K562 (cell line): ENCODE data around the gene ADAM33. TPM values are rescaled to one million over a fixed set of nuclear protein-coding genes. Genes with fewer than 3 reads are reported as not detected.

ENCODE experiments used
- ATAC-seq: fragments of 200-7000 bp; cut with Tn5 transposase; 3 replicates; pipeline ENCODE4 v1.9.1; 2020; ENCODE audit warnings: moderate library complexity
- BruUV-seq: library from RNA; stranded (reverse); fragments of 400-500 nt; replicated peaks from 2 replicates; lab custom pipeline; 2021; lab: Mats Ljungman, UMichigan
- CTCF ChIA-PET: fragments of 300-600 bp; formaldehyde crosslinking; extraction: SDS; loops from one replicate; lab custom pipeline; 2021; ENCODE audit warnings: low intra/inter-chr PET ratio; lab: Yijun Ruan, JAX
- POLR2A ChIA-PET: fragments of 300-600, 350-650 bp; sonication (Branson Sonifier 250); formaldehyde crosslinking; extraction: SDS; loops from one replicate; lab custom pipeline; 2021; ENCODE audit warnings: antibody characterized with exemption, inconsistent platforms; lab: Yijun Ruan, JAX
- DNase-seq, 4 experiments: peaks; one replicate each; pipeline versions ENCODE4 v3.0.0 to v3.0.0-alpha.2; 2011 to 2018; ENCODE audit warnings: low spot score in 3 of 4, mixed read lengths in 3 of 4; ENCODE audit errors: extremely low read depth in 1 of 4
- FAIRE-seq: peaks from 2 replicates; lab custom pipeline; 2011; peaks lifted over from hg19 to GRCh38; lab: Jason Lieb, UNC
- H2AFZ ChIP-seq: 2 replicates; pipeline ENCODE4 v1.6.0; 2011; ENCODE audit warnings: low read depth, low read length, control low read depth, inconsistent platforms
- H3K27ac ChIP-seq: fragments of 200-600 bp; 3 replicates; pipeline ENCODE4 v1.8.0; 2011; ENCODE audit warnings: low read depth, mild to moderate bottlenecking, control low read depth, inconsistent platforms, low read length, moderate library complexity, mixed read lengths; ENCODE audit errors: extremely low read depth
- H3K27me3 ChIP-seq, 2 experiments: fragments of 300-600 bp in 1 of 2; 2 replicates in 1 of 2; 3 replicates in 1 of 2; pipeline versions ENCODE4 v1.6.0 to v1.8.0; 2011; ENCODE audit warnings: inconsistent platforms in 2 of 2, low read length in 2 of 2, mild to moderate bottlenecking in 1 of 2, mixed read lengths in 1 of 2, moderate library complexity in 1 of 2; ENCODE audit not compliant: control insufficient read depth in 2 of 2, insufficient read depth in 2 of 2
- H3K36me3 ChIP-seq: fragments of 300-600 bp; 3 replicates; pipeline ENCODE4 v1.8.0; 2011; ENCODE audit warnings: mild to moderate bottlenecking, low read length, inconsistent platforms; ENCODE audit not compliant: control insufficient read depth, insufficient read depth
- H3K4me1 ChIP-seq, 2 experiments: fragments of 200-600 bp in 1 of 2; replicated peaks in 1 of 2; 2 replicates in 1 of 2; 3 replicates in 1 of 2; pipeline versions ENCODE4 v1.5.1 to v1.8.0; 2011; ENCODE audit warnings: inconsistent platforms in 2 of 2, low read length in 2 of 2, mild to moderate bottlenecking in 1 of 2, mixed read lengths in 1 of 2, moderate library complexity in 1 of 2; ENCODE audit not compliant: control insufficient read depth in 2 of 2, insufficient read depth in 2 of 2
- H3K4me2 ChIP-seq: 2 replicates; pipeline ENCODE4 v1.6.1; 2011; ENCODE audit warnings: low read length, control low read depth, inconsistent platforms, mixed read lengths; ENCODE audit not compliant: insufficient read depth
- H3K4me3 ChIP-seq: fragments of 200-600 bp; sonication (generic), shearing (Covaris generic); 2 replicates; pipeline ENCODE4 v1.5.1; 2016; ENCODE audit warnings: control low read depth, inconsistent platforms
- H3K79me2 ChIP-seq: fragments of 200-600 bp; 3 replicates; pipeline ENCODE4 v1.8.0; 2011; ENCODE audit warnings: low read length, inconsistent platforms; ENCODE audit not compliant: control insufficient read depth, insufficient read depth
- H3K9ac ChIP-seq, 2 experiments: 2 replicates each; pipeline versions ENCODE4 v1.6.0 to v1.6.1; 2011; ENCODE audit warnings: low read depth in 2 of 2, low read length in 2 of 2, control low read depth in 1 of 2, inconsistent platforms in 1 of 2, mild to moderate bottlenecking in 1 of 2, mixed read lengths in 1 of 2; ENCODE audit not compliant: insufficient read depth in 1 of 2
- H3K9me1 ChIP-seq: one replicate; pipeline ENCODE4 v1.6.0; 2011; ENCODE audit warnings: inconsistent platforms, mild to moderate bottlenecking, low read length, moderate library complexity; ENCODE audit not compliant: control insufficient read depth, insufficient read depth
- H3K9me3 ChIP-seq: replicated peaks from 2 replicates; pipeline ENCODE4 v1.5.1; 2011; ENCODE audit warnings: low read depth, low read length, inconsistent platforms; ENCODE audit not compliant: control insufficient read depth, insufficient read depth
- H4K20me1 ChIP-seq: replicated peaks from 2 replicates; pipeline ENCODE4 v1.6.1; 2011; ENCODE audit warnings: low read length, inconsistent platforms, mixed read lengths; ENCODE audit not compliant: control insufficient read depth, insufficient read depth
- ATF1 ChIP-seq, 2 experiments: fragments of 450-650 bp in 1 of 2; IDR thresholded peaks; 2 replicates each; pipeline ENCODE4 v1.6.1; 2016; ENCODE audit warnings: missing compliant biosample characterization in 1 of 2, missing genetic modification characterization in 1 of 2
- CHD1 ChIP-seq: fragments of 200-600 bp; sonication (generic); IDR thresholded peaks from one replicate; pipeline ENCODE4 v1.6.1; 2012; ENCODE audit warnings: mild to moderate bottlenecking, moderate library complexity, low read length, inconsistent platforms
- KDM2B ChIP-seq: fragments of 250-450 bp; sonication (Bioruptor Pico); IDR thresholded peaks from 2 replicates; pipeline ENCODE4 v1.8.0; 2021; ENCODE audit warnings: mild to moderate bottlenecking, moderate library complexity
- KDM4B ChIP-seq, 2 experiments: fragments of 450-650 bp in 1 of 2; sonication (generic) in 1 of 2; IDR thresholded peaks; 2 replicates each; pipeline ENCODE4 v1.6.1; 2016 to 2017; ENCODE audit warnings: borderline replicate concordance in 2 of 2, antibody characterized with exemption in 1 of 2, low read depth in 1 of 2, mild to moderate bottlenecking in 1 of 2
- MCM7 ChIP-seq, 2 experiments: fragments of 450-650 bp; IDR thresholded peaks; 2 replicates each; pipeline ENCODE4 v1.6.1; 2016 to 2018
- NCOA4 ChIP-seq: fragments of 450-650 bp; IDR thresholded peaks from 2 replicates; pipeline ENCODE4 v1.6.1; 2018; ENCODE audit warnings: mild to moderate bottlenecking; ENCODE audit not compliant: partially characterized antibody
- POLR2H ChIP-seq: IDR thresholded peaks from 2 replicates; pipeline ENCODE4 v1.6.1; 2016; ENCODE audit warnings: missing genetic modification characterization, low read depth, mild to moderate bottlenecking, control low read depth, missing compliant biosample characterization, moderate library complexity
- RB1 ChIP-seq: fragments of 450-650 bp; IDR thresholded peaks from 2 replicates; pipeline ENCODE4 v1.6.1; 2017; ENCODE audit warnings: low read depth, mild to moderate bottlenecking
- SPI1 ChIP-seq: IDR thresholded peaks from 2 replicates; pipeline ENCODE4 v1.6.1; 2011; ENCODE audit warnings: low read depth, low read length, control low read depth, borderline replicate concordance
- SRSF3 ChIP-seq: fragments of 200-400 bp; formaldehyde crosslinking; IDR thresholded peaks from 2 replicates; pipeline ENCODE4 v1.6.1; 2016; ENCODE audit warnings: mild to moderate bottlenecking, low read length, moderate library complexity; ENCODE audit not compliant: insufficient read depth
- UBTF ChIP-seq, 2 experiments: IDR thresholded peaks; 2 replicates each; pipeline ENCODE4 v1.6.1; 2012; ENCODE audit warnings: improper control_type of control experiment in 2 of 2, low read depth in 2 of 2, low read length in 2 of 2, borderline replicate concordance in 1 of 2
- ZBTB34 ChIP-seq: fragments of 250-450 bp; sonication (Bioruptor Pico); IDR thresholded peaks from 2 replicates; pipeline ENCODE4 v1.8.0; 2021; ENCODE audit warnings: mild to moderate bottlenecking, moderate library complexity
- ZNF282 ChIP-seq: sonication (generic); formaldehyde crosslinking; IDR thresholded peaks from 2 replicates; pipeline ENCODE4 v1.8.1; 2023; ENCODE audit warnings: missing genetic modification reagents
- WGBS: fragments of 100-300 bp; shearing (Covaris generic); methylation state at CpG from one replicate; pipeline ENCODE4 v1.1.6; 2016; ENCODE audit warnings: low coverage, mixed read lengths; ENCODE audit not compliant: insufficient coverage; ENCODE audit errors: missing lambda C conversion rate; 5-methylcytosine and 5-hydroxymethylcytosine counted together
- in situ Hi-C: fragments of 300-500 bp; cut with MboI; formaldehyde crosslinking; loops from 4 replicates; pipeline ENCODE4 v1.15.0; 2018; ENCODE audit warnings: inconsistent platforms, mixed read lengths
- intact Hi-C: fragments of 100-400 bp; cut with micrococcal nuclease; formaldehyde crosslinking; loops from 2 replicates; pipeline ENCODE4 v1.14.2; 2022
- polyA plus RNA-seq, 8 experiments: library from polyadenylated mRNA; depleted of rRNA in 4 of 8; stranded (reverse) in 5 of 8; unstranded in 3 of 8; fragments of >200 nt; fragmentation: Nextera tagmentation in 2 of 8; fragmentation: Illumina TruSeq in 1 of 8; extraction: Ambion mirVana in 2 of 8; extraction: Trizol in 1 of 8; gene quantifications; 2 replicates each; pipeline versions ENCODE4 v1.2.1 to v1.2.3, GENCODE V29; 2011 to 2014; ENCODE audit warnings: inconsistent platforms in 1 of 8, missing spikeins in 1 of 8
- total RNA-seq, 7 experiments: library from RNA; depleted of rRNA in 6 of 7; stranded (reverse); fragments of >200 nt in 6 of 7; fragmentation: Illumina TruSeq in 2 of 7; extraction: Trizol in 2 of 7; gene quantifications; 2 replicates each; pipeline versions ENCODE4 v1.2.1 to v1.2.3, GENCODE V29; 2011 to 2021; ENCODE audit warnings: low replicate concordance in 1 of 7

The ADAM33 gene
- total and polyA plus RNA-seq, 9 of the 15 experiments (the other 6 are each of a cell fraction or from before 2014, with no cell fraction given) = not detected

DNA sequence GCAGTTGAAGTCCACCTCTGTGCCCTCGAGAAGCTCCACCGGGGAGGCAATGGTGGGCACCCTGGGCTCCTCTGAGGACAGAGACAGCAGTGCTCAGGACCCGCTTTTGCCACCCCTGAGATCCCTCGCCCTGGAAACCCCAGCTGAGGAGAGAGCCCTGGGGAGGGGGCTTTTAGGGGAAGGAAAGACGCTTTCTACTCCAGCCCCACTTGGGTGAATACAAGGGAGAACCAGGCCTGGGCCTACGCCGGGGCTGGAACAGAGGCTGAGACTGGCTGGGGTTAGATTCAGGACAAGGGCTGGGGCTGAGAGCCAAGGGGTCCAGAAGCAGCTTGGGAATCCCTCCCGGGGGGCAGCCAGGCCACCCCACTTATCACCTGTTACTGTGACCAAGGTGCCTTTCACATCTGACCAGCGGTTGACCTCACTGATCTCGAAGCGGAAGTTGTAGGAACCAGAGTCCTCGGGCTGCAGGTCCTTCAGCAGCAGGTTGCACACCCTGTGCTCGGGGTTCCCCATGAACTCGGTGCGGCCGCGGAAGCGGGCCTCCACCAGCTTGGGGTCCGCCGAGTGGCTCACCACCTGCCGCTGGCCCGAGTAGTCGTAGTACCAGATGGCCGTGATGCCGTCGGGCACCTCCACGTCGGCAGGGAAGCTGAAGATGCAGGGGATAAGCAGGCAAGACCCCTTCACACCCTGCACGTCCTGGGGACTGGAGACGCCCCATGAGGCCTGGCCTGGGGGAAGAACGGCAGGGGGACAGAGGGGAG lies 24.3 kb upstream of the ADAM33 start:
- no peak for ATAC-seq

More for the DNA sequence above, 24.3 kb upstream of the ADAM33 start:
- no peak for TF ChIP-seq ATF1 (CRISPR knock-in tag; IDR thresholded peaks at IDR 0.05)
- TF ChIP-seq ATF1 (tag; IDR thresholded peaks at IDR 0.05) = no peak
- TF ChIP-seq POLR2H (tag) = no peak
- TF ChIP-seq MCM7 (IDR thresholded peaks at IDR 0.05) = no peak
- no peak for TF ChIP-seq KDM2B (CRISPR knock-in tag)
- no peak for TF ChIP-seq UBTF (IDR thresholded peaks at IDR 0.05; ENCODE audit: borderline replicate concordance in 1 of 2, low read depth in 2 of 2, low read length in 2 of 2)
- TF ChIP-seq ZBTB34 (CRISPR knock-in tag) = no peak
- no peak for TF ChIP-seq SRSF3
- no peak for TF ChIP-seq CHD1
- no peak for TF ChIP-seq NCOA4
- no peak for TF ChIP-seq RB1
- TF ChIP-seq SPI1 = no peak
- no peak for TF ChIP-seq ZNF282 (CRISPR knock-in tag)
- no peak for TF ChIP-seq KDM4B (IDR thresholded peaks at IDR 0.05; ENCODE audit: borderline replicate concordance in 2 of 2, low read depth in 1 of 2)
- Histone ChIP-seq H2AFZ (no peak overlapping the region), H3K36me3 (no peaks in the 10 kb centered on the region), H3K9me3 (no peaks in the 10 kb centered on the region), H3K4me3 (no peak overlapping the region), H3K4me2 (no peak overlapping the region), H3K9ac (no peak overlapping the region; a peak in 1 of 4 replicates), H3K9me1 (no peaks in the 10 kb centered on the region), H4K20me1 (no peaks in the 10 kb centered on the region), H3K4me1 (peaks cover 0 to 22% of the 10 kb centered on the region in 2 experiments; a peak in 2 of 5 replicates), H3K27ac (no peak overlapping the region), H3K27me3 (peaks cover 0 to 25% of the 10 kb centered on the region in 2 experiments; a peak in 3 of 5 replicates), H3K79me2 (no peaks in the 10 kb centered on the region)
- intact Hi-C loops (no loop called here), in situ Hi-C loops (no loop called here)
- no peak for FAIRE-seq
- WGBS = 31% methylated on average over 15 of the region's 31 CpGs
- no peak for DNase-seq
- ChIA-PET POLR2A (no interaction called here), CTCF (interaction anchor here (0.6 kb wide), 1 partner anchor 27 kb away, joined by 3 read pairs; no protein-coding TSS in a partner anchor)
- no TSS peak for BruUV-seq
